ENCODE measurements around the gene SSBP3.

SSBP3 gene

DNA sequence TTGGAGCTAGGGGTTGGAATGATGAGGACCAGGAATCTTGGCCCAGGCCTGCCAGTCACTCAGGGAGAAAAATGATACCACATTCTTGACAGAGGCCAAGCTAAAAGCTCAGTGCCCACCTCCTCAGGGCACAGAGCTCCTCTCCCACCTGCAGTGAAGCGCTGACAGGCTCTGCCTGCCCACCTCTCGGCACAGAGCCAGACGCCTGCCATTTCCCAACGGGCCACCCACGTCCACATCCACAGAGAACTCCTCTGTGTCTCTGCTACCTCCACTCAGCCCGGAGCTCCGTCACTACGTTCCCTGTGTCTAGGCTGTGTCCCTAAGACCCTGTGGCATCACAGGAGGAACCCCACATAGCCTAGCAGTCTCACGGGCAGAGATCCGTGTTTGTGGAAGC lies 145.4 kb downstream of the SSBP3 start:
- no peak for DNase-seq

- DNase-seq: no peak
Measured at GRCh38 chr1:54259546-54260140, 146.6 kb downstream of the SSBP3 start.

DNA sequence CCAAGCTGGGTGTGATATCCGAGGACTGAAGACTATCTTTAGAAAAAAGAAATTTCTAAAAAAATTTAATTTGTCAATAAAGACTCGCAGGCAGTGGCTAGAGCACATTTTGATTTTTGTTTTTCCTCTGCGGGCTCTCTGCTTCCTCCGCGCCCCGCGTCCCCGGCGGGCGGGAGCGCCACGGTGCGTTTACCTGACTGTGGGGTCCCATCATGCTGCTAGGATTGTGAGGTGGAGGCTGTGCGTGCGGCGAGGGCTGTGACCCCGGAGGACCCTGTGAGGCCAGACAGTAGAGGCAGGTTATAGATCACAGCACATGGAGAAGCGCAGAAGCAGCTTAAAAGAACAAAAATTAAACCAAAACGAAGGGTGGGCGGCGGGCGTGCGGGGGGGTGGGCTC lies 148.3 kb downstream of the SSBP3 start:
- no peak for DNase-seq

DNA sequence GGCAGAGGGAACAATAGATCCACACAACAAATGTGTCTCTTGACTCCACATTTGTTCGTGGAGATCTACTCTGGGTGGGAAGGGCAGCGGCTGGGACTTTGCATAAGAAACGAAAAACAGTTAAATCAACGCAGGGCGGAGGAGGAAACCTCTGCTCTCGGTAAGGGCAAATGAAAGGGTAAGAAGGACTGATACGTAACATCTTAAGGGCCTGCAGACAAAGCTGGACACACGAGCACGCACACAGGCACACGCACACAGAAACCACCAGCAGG lies 148.9 kb downstream of the SSBP3 start:
- DNase-seq: no peak

DNA sequence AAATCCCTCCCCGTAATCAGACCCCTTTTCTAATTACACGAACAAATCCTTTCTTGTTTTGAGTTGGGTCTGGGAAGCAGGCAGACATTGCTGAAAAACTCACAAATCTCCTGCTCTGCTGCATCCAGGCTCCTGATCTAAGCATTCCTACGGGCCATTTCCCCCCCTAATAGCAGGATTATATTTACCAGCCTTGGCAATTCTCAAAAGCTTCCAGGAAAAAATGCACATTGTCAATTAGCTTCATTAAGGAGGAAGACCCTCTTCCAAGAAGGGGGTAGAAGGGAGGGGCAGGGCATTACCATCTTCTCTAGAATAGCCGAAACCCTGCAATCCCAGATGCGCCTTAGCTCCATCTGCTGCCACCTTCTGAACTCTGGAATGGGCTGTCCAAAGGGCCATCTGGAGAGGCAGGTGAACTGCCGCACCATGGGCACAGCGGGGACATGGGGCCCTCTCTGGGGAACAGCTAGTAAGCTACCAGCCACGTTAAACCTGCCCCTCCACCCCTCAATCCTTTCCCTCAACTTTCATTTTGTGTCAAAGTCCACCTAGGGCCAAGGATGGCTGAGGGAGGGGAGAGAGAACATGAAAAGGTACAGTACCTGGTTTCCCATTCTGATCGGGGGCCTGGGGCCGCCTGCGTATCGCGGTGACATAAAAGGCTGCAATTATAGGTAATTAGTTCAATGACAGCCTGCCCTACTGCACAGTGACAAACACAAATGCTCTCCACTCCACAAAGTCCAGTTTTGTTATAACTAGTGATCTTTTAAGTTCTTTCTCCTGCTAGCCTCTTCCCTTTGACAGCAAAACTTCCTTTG lies 149.5 kb downstream of the SSBP3 start:
- DNase-seq: no peak

DNA sequence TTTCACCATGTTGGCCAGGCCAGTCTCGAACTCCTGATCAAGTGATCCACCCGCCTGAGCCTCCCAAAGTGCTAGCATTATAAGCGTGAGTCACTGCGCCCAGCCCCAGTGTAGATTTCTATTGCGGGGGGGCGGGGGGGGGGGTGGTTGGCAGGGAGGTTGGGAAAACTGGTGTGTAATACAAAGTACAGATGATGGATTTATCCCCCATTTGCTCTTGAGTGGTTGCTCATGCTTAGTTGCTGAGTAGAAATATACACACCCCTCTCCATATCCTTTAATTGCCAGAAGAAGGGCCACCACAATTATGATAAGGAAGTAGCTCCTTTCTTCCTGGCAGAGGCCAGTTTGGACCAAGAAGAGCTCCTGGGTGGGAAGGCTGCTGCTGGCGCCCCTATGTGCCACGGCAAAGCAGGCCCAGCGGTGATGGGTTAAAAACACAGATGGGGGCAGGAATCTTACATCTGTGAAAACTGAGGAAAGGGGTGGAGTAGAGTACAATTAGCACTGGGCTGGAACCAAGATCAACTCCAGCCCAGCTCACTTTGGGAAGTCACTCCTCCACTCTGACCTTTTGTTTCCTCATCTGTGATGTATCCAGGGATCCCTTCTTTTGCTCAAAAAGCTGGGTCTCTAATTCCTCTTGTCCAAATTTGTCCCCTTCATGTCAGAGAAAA lies 151.0 kb downstream of the SSBP3 start:
- DNase-seq: peak; percentile 63

DNA sequence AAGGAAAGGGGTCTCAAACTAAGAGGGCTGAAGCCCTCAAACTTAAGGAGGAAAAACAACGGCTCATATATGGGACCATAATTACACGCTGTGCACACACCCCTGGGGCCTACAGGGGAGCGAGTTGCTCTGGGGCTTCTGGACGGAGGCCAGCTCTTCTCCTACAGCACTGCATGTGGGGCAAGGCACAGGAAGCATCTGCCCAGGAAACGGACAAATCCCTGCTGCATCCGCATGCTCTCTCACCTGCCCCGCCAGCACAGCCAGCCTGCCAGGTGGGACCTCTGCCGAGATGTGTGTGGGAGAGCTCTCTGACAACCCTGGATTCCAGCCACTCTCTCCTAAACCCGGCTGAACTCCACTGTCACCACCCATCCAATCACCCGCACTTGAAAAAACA lies 152.1 kb downstream of the SSBP3 start:
- peak; percentile 77 for DNase-seq

GRCh38 chr1:54253480-54253879 lies 152.7 kb downstream of the SSBP3 start:
- peak; percentile 95 for DNase-seq

DNA sequence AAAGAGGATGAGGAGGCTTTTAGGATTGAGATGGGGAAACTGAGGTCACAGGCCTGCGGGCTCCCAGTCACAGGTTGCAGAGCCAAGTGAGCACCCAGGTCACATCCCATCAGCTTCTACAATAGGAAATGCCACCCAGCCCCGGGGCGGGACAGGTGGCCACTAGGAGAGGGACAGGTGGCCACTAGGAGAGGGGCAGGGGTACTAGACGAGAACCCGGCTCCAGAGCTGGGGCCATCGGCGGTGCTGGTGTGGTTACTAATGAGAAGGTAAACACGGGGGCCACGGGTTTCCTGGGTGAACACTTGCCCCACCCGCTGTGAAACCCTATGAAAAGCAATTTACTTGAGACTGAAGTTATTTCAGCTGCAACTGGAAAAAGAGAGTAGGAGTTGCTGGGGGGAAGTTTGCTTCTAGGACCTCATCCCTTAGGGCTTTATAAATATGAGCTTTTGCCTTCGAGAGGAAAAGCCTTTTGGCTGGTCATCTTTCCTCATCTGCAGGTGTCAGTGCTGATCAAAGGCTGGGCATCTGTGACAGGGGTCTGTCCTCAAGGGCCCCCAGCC lies 153.7 kb downstream of the SSBP3 start:
- DNase-seq: no peak

DNA sequence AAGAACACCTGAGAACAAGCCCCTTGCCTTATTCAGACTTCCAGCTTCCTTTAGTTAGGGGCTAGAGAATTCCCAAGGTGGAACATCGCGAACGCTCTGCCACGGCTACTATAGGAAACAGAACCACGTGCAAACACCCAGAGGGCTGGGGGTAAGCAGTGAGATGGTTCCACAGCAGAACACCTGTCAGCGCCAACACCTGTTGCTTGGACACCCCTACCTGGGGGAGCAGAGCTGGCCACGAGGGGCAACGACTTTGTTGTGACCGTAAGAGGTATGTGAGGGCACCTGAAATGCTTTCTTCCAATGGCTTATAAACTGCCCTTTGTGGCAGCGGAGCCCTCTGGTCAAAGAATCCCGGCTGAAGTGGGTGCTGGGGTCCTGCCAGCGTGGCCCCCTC lies 155.5 kb downstream of the SSBP3 start:
- DNase-seq: no peak

DNA sequence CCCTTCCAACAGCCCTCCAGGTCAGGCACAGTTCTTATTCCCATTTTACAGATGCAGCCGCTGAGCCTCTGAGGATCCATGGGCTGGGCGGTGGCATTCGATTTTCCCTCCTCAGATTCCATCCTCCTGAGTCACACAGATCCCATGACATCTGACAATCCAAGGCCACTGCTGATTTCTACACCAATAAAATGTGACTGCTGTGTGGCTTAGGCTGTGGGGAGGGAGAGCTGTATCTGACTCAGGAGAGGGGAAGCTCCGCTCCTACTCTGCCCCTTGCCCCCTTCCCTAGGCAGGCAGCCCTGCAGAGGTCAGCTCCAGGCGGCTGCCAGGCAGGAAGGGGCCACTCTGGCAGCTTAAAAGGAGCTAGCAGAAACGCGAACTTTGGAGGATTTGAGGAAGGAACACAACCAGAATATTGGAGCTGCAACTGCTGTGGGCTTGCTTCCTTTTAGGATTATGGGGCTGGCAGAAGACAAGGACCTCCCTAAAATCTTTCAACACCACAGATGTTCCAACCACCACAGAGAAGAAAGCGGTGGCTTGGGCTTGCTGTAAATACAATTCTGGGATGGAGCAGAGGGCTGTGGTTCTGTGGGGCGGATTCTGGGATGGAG lies 156.3 kb downstream of the SSBP3 start:
- peak; percentile 74 for DNase-seq

DNA sequence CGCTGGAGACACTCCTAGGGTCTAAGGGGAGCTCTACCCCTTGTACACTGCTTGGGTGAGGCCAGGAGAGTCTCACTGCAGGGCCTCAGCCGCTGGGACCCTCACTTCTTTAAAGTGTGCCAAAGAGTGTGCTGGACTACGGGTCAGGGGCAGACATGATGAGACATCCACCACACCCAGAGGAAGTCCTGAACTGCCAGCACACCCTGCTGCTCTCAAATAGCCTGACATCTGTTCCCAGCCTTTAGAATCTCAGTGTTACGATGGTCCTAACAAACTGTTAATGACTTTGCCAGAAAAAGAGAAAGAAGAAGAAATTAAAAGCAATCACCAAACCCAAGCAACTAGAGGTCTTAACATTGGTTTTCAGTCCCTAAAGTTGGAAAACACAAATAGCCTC lies 157.2 kb downstream of the SSBP3 start:
- DNase-seq: no peak

DNA sequence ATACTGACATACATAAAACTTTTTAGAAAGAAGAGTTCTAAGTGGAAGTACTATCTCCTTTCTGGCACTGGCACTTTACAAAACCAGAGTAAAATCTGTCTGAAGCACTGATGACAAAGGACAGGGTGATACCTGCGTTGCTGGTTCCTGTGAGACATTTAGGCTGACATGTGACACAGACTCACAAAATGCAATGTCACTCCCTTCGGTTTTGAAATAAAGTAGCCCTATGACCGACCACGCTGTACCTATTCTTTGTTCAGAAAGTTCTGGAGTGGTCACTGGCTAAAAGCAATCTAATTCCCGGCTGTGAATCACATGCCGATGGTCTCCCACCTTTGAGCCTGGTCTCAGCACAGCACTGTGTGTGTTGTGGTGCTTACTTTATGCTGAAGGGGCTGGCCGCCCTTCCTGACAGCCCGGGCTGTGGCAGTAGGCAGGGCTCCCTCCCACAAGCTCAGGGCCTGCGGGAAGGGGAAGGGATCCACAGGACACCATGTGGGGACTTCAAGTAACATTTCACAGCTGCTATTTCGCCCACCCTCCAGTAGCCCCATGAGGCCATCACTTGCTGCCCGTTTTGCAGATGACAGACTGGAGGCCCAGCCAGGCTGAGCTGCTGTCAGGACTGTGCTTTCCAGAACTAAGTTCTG lies 158.2 kb downstream of the SSBP3 start:
- DNase-seq: no peak

DNA sequence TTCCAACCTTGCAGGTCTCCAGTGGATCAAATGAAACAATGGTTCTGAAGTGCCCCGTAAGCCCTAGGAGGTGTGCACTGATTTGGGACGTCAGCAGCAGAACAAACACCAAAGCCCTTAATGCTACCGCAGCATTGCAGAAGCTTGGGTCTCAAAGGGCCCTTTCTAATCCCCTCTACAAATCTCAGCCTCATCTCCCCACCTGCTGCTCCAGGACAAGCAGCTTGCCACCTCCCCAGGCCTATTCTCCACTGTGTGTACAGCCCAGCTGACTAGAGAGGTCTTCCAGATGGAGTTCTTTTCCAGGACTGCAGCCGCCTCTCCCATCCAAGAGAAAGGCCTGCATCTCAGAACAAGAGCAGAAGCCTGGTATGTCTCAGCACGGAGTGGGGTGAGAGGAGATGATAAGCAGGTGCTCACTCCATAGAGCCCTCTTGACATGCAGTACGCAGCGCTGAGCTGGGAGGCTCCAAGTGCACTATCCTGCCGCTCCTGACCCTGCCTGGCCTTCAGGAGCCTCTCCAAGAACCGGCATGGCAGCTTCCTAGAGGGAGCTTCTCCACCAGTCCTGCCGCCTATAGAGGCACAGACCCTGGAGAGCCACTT lies 160.0 kb downstream of the SSBP3 start:
- DNase-seq: no peak

- no peak for DNase-seq
Measured at GRCh38 chr1:54245501-54245900, 160.7 kb downstream of the SSBP3 start.

GRCh38 chr1:54244655-54245054 lies 161.5 kb downstream of the SSBP3 start:
- no peak for DNase-seq

- no peak for DNase-seq
Measured at GRCh38 chr1:54243022-54243421, 163.2 kb downstream of the SSBP3 start.

GRCh38 chr1:54241364-54241763 lies 164.8 kb downstream of the SSBP3 start:
- DNase-seq: no peak

- DNase-seq: no peak
Measured at GRCh38 chr1:54240741-54241335, 165.4 kb downstream of the SSBP3 start.

DNA sequence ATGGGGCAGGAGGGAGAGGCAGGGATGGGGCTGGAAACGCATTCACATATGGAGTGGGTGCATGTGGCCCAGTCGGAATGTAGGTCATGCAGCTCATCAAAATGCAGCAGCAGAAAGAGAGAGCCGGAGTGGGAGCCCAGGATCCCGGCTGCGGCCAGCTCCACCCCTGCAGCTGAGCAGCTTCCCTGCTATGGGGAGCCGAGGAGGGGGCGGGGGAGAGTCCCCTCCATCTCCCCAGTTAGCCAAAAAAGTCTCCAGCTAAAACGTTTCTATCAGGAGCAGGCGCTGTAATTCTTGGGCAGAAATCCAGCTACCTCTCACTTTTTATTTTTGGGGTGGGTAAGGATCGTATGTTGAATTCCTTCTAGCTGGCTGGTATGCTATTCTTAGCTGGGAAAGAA lies 166.6 kb downstream of the SSBP3 start:
- peak; percentile 59 for DNase-seq

- peak; percentile 34 for DNase-seq
Measured at GRCh38 chr1:54239035-54239383, 167.2 kb downstream of the SSBP3 start.

DNA sequence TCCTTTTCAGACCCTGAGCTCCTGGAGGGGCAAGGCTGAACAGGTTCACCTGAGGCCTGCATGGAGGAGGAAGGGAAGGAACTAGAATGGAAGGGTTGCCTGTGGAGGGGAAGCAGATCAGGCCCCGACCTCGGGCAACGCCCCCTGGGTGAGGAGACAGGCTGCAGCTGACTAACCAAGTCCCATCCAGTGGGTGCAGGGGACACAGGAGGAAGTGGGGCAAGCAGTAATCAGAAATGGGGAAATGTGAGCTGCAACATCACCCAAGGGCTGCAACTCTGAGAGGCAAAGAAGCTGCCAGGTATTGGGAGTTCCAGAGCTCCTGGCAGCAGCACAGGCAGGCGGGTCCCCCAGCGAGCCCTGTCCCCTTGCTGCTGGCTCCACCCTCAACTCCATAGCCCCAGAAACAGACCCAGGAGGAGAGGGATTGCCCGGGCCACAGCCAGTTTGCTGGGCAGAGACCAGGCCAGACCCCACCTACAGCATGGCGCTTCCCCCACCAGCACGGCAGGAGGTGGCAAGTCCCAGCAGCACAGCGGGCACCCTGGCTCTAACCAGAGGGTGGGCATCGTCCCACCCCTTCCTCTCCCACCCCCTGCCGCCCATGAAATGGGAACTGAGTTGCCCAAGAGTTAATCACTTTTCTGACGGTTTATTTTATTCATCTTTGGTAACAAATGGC lies 167.7 kb downstream of the SSBP3 start:
- DNase-seq: no peak

All from fibroblast of upper back skin (primary cell).